SK-N-SH (cell line): ENCODE results near the gene TMCO4. TPM values are rescaled to one million over a fixed set of nuclear protein-coding genes. Genes with fewer than 3 reads are reported as not detected.

Experiments
- CTCF ChIA-PET: fragments of 300-600, 350-600 bp; formaldehyde crosslinking; extraction: SDS; loops from one replicate; lab custom pipeline; 2021; lab: Yijun Ruan, JAX
- POLR2A ChIA-PET: fragments of 350-600 bp; sonication (Branson Sonifier 250); formaldehyde crosslinking; extraction: SDS; loops from one replicate; lab custom pipeline; 2020; ENCODE audit warnings: antibody characterized with exemption, inconsistent platforms; lab: Yijun Ruan, JAX
- DNase-seq: peaks from one replicate; pipeline ENCODE4 v3.0.0; 2012
- H2AFZ ChIP-seq: fragments of 200-600 bp; sonication (generic); 2 replicates; pipeline ENCODE4 v1.8.1; 2016; ENCODE audit warnings: antibody characterized with exemption, mild to moderate bottlenecking, low read depth
- H3F3A ChIP-seq: fragments of 200-600 bp; sonication (generic); replicated peaks from 2 replicates; pipeline ENCODE3; 2016; ENCODE audit warnings: antibody characterized with exemption, mild to moderate bottlenecking; ENCODE audit not compliant: insufficient read depth
- H3K27ac ChIP-seq, 2 experiments: fragments of 200-500 bp in 1 of 2; fragments of 200-600 bp in 1 of 2; sonication (Bioruptor generic) in 1 of 2; sonication (generic), shearing (Covaris generic) in 1 of 2; 2 replicates each; pipeline versions ENCODE4 v1.5.1 to v1.6.1; 2014 to 2016; ENCODE audit warnings: low read depth in 2 of 2, inconsistent platforms in 1 of 2, low read length in 1 of 2, mild to moderate bottlenecking in 1 of 2, mixed read lengths in 1 of 2
- H3K27me3 ChIP-seq: fragments of 200-600 bp; sonication (generic), shearing (Covaris generic); 2 replicates; pipeline ENCODE4 v1.6.1; 2016; ENCODE audit warnings: mixed run types; ENCODE audit not compliant: insufficient read depth
- H3K36me3 ChIP-seq, 2 experiments: fragments of 200-500 bp in 1 of 2; fragments of 200-600 bp in 1 of 2; sonication (Bioruptor generic) in 1 of 2; sonication (generic) in 1 of 2; replicated peaks in 1 of 2; 2 replicates each; pipeline versions ENCODE3 to v1.5.1; 2014 to 2016; ENCODE audit warnings: low read length in 1 of 2, mild to moderate bottlenecking in 1 of 2; ENCODE audit not compliant: insufficient read depth in 2 of 2, control insufficient read depth in 1 of 2
- H3K4me1 ChIP-seq, 2 experiments: fragments of 200-500 bp in 1 of 2; fragments of 200-600 bp in 1 of 2; sonication (Bioruptor generic) in 1 of 2; sonication (generic), shearing (Covaris generic) in 1 of 2; 2 replicates each; pipeline versions ENCODE4 v1.5.1 to v1.6.1; 2014 to 2016; ENCODE audit warnings: low read depth in 1 of 2, low read length in 1 of 2, mixed run types in 1 of 2; ENCODE audit not compliant: insufficient read depth in 2 of 2, control insufficient read depth in 1 of 2
- H3K4me2 ChIP-seq: fragments of 200-600 bp; sonication (generic), shearing (Covaris generic); 2 replicates; pipeline ENCODE4 v1.6.1; 2017; ENCODE audit warnings: mixed run types
- H3K4me3 ChIP-seq, 2 experiments: fragments of 200-500 bp in 1 of 2; fragments of 200-600 bp in 1 of 2; sonication (Bioruptor generic) in 1 of 2; sonication (generic), shearing (Covaris generic) in 1 of 2; 2 replicates each; pipeline versions ENCODE4 v1.5.1 to v1.8.1; 2014 to 2016; ENCODE audit warnings: low read depth in 2 of 2, inconsistent platforms in 1 of 2, low read length in 1 of 2, mild to moderate bottlenecking in 1 of 2, mixed read lengths in 1 of 2, moderate library complexity in 1 of 2
- H3K79me2 ChIP-seq: fragments of 200-600 bp; sonication (generic); 2 replicates; pipeline ENCODE4 v1.8.1; 2017; ENCODE audit warnings: mild to moderate bottlenecking; ENCODE audit not compliant: insufficient read depth
- H3K9ac ChIP-seq: fragments of 200-600 bp; sonication (generic); 2 replicates; pipeline ENCODE4 v1.6.1; 2017; ENCODE audit warnings: mixed run types
- H3K9me2 ChIP-seq: fragments of 200-600 bp; sonication (generic); 2 replicates; pipeline ENCODE4 v1.6.1; 2017; ENCODE audit warnings: mixed run types
- H3K9me3 ChIP-seq: fragments of 200-600 bp; sonication (generic); 2 replicates; pipeline ENCODE4 v1.6.1; 2017; ENCODE audit warnings: mixed run types, mild to moderate bottlenecking, moderate library complexity
- H4K20me1 ChIP-seq: fragments of 200-600 bp; sonication (generic); 2 replicates; pipeline ENCODE4 v1.6.1; 2017; ENCODE audit warnings: mild to moderate bottlenecking, mixed run types; ENCODE audit not compliant: insufficient read depth
- EP300 ChIP-seq, 2 experiments: IDR thresholded peaks; 2 replicates each; pipeline versions ENCODE4 v1.4.0 to v1.6.1; 2012; ENCODE audit warnings: borderline replicate concordance in 1 of 2, low read depth in 1 of 2, low read length in 1 of 2
- EZH2phosphoT487 ChIP-seq: fragments of 200-600 bp; sonication (generic); IDR thresholded peaks from 2 replicates; pipeline ENCODE4 v1.6.1; 2017; ENCODE audit warnings: low read depth, mixed run types, mild to moderate bottlenecking, antibody characterized with exemption, moderate library complexity, borderline replicate concordance
- FOSL2 ChIP-seq: IDR thresholded peaks from 2 replicates; pipeline ENCODE4 v1.4.0; 2012; ENCODE audit warnings: low read depth, mild to moderate bottlenecking, moderate library complexity, borderline replicate concordance
- JUND ChIP-seq: IDR thresholded peaks from 2 replicates; pipeline ENCODE4 v1.4.0; 2012
- NRF1 ChIP-seq: IDR thresholded peaks from 2 replicates; pipeline ENCODE4 v1.6.1; 2012; ENCODE audit warnings: low read depth, mild to moderate bottlenecking, low read length
- RAD21 ChIP-seq: IDR thresholded peaks from 2 replicates; pipeline ENCODE4 v1.6.1; 2012; ENCODE audit warnings: mild to moderate bottlenecking, low read length
- RXRA ChIP-seq: IDR thresholded peaks from 2 replicates; pipeline ENCODE4 v1.4.0; 2012; ENCODE audit warnings: low read depth, mild to moderate bottlenecking, borderline replicate concordance
- SIN3A ChIP-seq: IDR thresholded peaks from 2 replicates; pipeline ENCODE4 v1.6.1; 2012; ENCODE audit warnings: low read depth, mild to moderate bottlenecking, low read length, moderate library complexity, borderline replicate concordance
- WGBS: methylation state at CpG from one replicate; pipeline ENCODE4 v1.1.6; 2017; ENCODE audit warnings: low lambda C conversion rate; 5-methylcytosine and 5-hydroxymethylcytosine counted together
- polyA plus RNA-seq, 3 experiments: library from polyadenylated mRNA; depleted of rRNA; stranded (reverse); fragments of >200 nt; gene quantifications; 2 replicates each; pipeline ENCODE4 v1.2.3, GENCODE V29; 2012

The TMCO4 gene
- polyA plus RNA-seq, 1 of the 3 experiments (the other 2 are of a cell fraction): 4.2 TPM

- Histone ChIP-seq H3K79me2 (no peaks in the 10 kb centered on the region; the same call in none of the 2 replicates), H3K9me3 (no peaks in the 10 kb centered on the region), H3K9ac (peak within 1 kb of the TSS; percentile 69), H3K4me1 (peaks cover 0 to 25% of the 10 kb centered on the region in 2 experiments; a peak in 1 of 4 replicates), H3K27ac (peak within 1 kb of the TSS in 1 of 2 experiments; percentile 80; a peak in 2 of 4 replicates), H3F3A (peaks cover 5% of the 10 kb centered on the region), H4K20me1 (peaks cover 4% of the 10 kb centered on the region; the same call in 1 of the 2 replicates), H3K36me3 (no peaks in the 10 kb centered on the region), H3K27me3 (no peaks in the 10 kb centered on the region), H3K4me2 (peak within 1 kb of the TSS; percentile 95), H2AFZ (peak within 1 kb of the TSS; percentile 85), H3K4me3 (peak within 1 kb of the TSS; percentile 66 to 74), H3K9me2 (no peaks in the 10 kb centered on the region)
- WGBS: 52% methylated on average over 29 of the region's 90 CpGs
- peak; percentile 93 for DNase-seq
- ChIA-PET CTCF (interaction anchor here (0.9 to 13.2 kb wide), 7 partner anchors 10 to 332 kb away, joined by 3 to 235 read pairs (median 7); partner anchors contain the start of genes AKR7A2 and SLC66A1), POLR2A (no interaction called here)
- 0 out of 2 replicates have a peak, but pooled peaks have one; percentile 22 for TF ChIP-seq NRF1
- TF ChIP-seq JUND: no peak
Observed at GRCh38 chr1:19643602-19644394, 155.9 kb downstream of the TMCO4 start, which contains the start of gene NBL1. NBL1 (plus strand) TSS chr1:19644311; CDS start chr1:19655031, 10,720 bp downstream.

DNA sequence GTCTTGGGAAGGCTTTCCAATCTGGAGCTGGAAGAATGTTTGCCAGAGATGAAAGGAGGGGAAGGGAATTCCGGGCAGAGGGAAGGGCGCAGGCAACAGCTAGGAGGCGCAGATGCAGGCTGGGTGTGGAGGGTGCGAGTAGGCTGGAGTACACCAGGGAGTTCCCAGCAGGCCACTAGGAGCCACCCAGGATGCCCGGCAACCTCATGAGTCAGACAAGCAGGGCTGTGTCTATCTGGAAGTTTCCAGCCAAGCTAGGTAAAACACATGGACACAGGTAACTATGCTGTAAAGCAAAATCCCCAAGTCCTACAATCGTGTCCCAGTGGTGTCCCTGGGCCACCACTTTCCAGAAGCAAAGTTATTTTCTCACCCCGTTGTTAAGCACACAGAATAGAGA is 156.6 kb downstream of the TMCO4 start:
- Histone ChIP-seq H3K4me1 (peaks cover 0 to 25% of the 10 kb centered on the region in 2 experiments; a peak in 1 of 4 replicates), H4K20me1 (peaks cover 4% of the 10 kb centered on the region; the same call in 1 of the 2 replicates), H3K27me3 (no peaks in the 10 kb centered on the region), H2AFZ (no peak overlapping the region), H3K4me3 (no peak overlapping the region), H3K79me2 (no peaks in the 10 kb centered on the region; the same call in none of the 2 replicates), H3F3A (peaks cover 5% of the 10 kb centered on the region), H3K27ac (no peak overlapping the region), H3K9ac (no peak overlapping the region), H3K36me3 (no peaks in the 10 kb centered on the region), H3K4me2 (no peak overlapping the region), H3K9me2 (no peaks in the 10 kb centered on the region), H3K9me3 (no peaks in the 10 kb centered on the region)
- peak; percentile 41 for DNase-seq
- POLR2A ChIA-PET: no interaction called here
- no peak for TF ChIP-seq EP300 (IDR thresholded peaks at IDR 0.05; ENCODE audit: borderline replicate concordance in 1 of 2, low read depth in 1 of 2, low read length in 1 of 2)
- no peak for TF ChIP-seq RAD21
- no peak for TF ChIP-seq FOSL2
- TF ChIP-seq SIN3A: no peak
- TF ChIP-seq EZH2phosphoT487: no peak
- TF ChIP-seq RXRA: no peak
- WGBS: 67% methylated on average over 7 of the region's 7 CpGs
- CTCF ChIA-PET: interaction anchor here (0.9 to 13.2 kb wide), 8 partner anchors 10 to 331 kb away, joined by 3 to 235 read pairs (median 3); partner anchors contain the start of genes AKR7A2 and SLC66A1
